SK-N-SH treated with all-trans-retinoic acid at 6 μM for 48 hours (cell line): ENCODE measurements around the gene PDE4B.
A peak's percentile ranks its signal among the peaks of the same experiment; 100 is the strongest.

Experiments used
- ATAC-seq: fragments of 200-7000 bp; cut with Tn5 transposase; 3 replicates; pipeline ENCODE4 v1.9.1; 2020; ENCODE audit warnings: mild to moderate bottlenecking, moderate library complexity
- ARNTL ChIP-seq: fragments of 450-650 bp; formaldehyde crosslinking; IDR thresholded peaks from 2 replicates; pipeline ENCODE4 v1.5.0; 2020; ENCODE audit warnings: low read depth, mild to moderate bottlenecking, moderate library complexity, borderline replicate concordance
- CSDC2 ChIP-seq: fragments of 250-450 bp; sonication (Bioruptor Pico); IDR thresholded peaks from 2 replicates; pipeline ENCODE4 v1.5.0; 2020; ENCODE audit warnings: mild to moderate bottlenecking, moderate library complexity
- ESRRG ChIP-seq: fragments of 250-450 bp; sonication (Bioruptor Pico); IDR thresholded peaks from 2 replicates; pipeline ENCODE4 v1.6.1; 2021; ENCODE audit warnings: mild to moderate bottlenecking
- GLIS3 ChIP-seq: fragments of 250-450 bp; sonication (Bioruptor Pico); IDR thresholded peaks from 2 replicates; pipeline ENCODE4 v1.5.0; 2020; ENCODE audit warnings: mild to moderate bottlenecking, moderate library complexity
- ISL1 ChIP-seq: fragments of 250-450 bp; sonication (Bioruptor Pico); IDR thresholded peaks from 2 replicates; pipeline ENCODE4 v2.1.2; 2022; ENCODE audit warnings: mild to moderate bottlenecking, moderate library complexity
- OSR1 ChIP-seq: fragments of 250-450 bp; sonication (Bioruptor Pico); IDR thresholded peaks from 2 replicates; pipeline ENCODE4 v1.8.0; 2022; ENCODE audit warnings: moderate library complexity, mild to moderate bottlenecking, inconsistent platforms
- PPARA ChIP-seq: fragments of 250-450 bp; sonication (Bioruptor Pico); IDR thresholded peaks from 2 replicates; pipeline ENCODE4 v1.5.0; 2020; ENCODE audit warnings: mild to moderate bottlenecking, borderline replicate concordance
- RARB ChIP-seq: fragments of 250-450 bp; sonication (Bioruptor Pico); IDR thresholded peaks from 2 replicates; pipeline ENCODE4 v1.8.0; 2021; ENCODE audit warnings: mild to moderate bottlenecking, moderate library complexity
- SNAI2 ChIP-seq: fragments of 250-450 bp; sonication (Bioruptor Pico); IDR thresholded peaks from 2 replicates; pipeline ENCODE4 v1.5.0; 2020; ENCODE audit warnings: mild to moderate bottlenecking, moderate library complexity
- TCF4 ChIP-seq: fragments of 250-450 bp; sonication (Bioruptor Pico); IDR thresholded peaks from 2 replicates; pipeline ENCODE4 v1.8.0; 2021; ENCODE audit warnings: mild to moderate bottlenecking, moderate library complexity, borderline replicate concordance
- TOX ChIP-seq: fragments of 250-450 bp; sonication (Bioruptor Pico); IDR thresholded peaks from 2 replicates; pipeline ENCODE4 v1.8.0; 2021; ENCODE audit warnings: mild to moderate bottlenecking, moderate library complexity, borderline replicate concordance
- ZC3H10 ChIP-seq: fragments of 250-450 bp; sonication (Bioruptor Pico); IDR thresholded peaks from 2 replicates; pipeline ENCODE4 v1.5.1; 2021; ENCODE audit warnings: mild to moderate bottlenecking, moderate library complexity
- ZFP3 ChIP-seq: fragments of 250-450 bp; sonication (Bioruptor Pico); IDR thresholded peaks from 2 replicates; pipeline ENCODE4 v1.5.0; 2020; ENCODE audit warnings: mild to moderate bottlenecking, moderate library complexity
- ZFP30 ChIP-seq: fragments of 450-650 bp; formaldehyde crosslinking; IDR thresholded peaks from 2 replicates; pipeline ENCODE4 v1.5.0; 2022; ENCODE audit warnings: mild to moderate bottlenecking, moderate library complexity
- ZNF565 ChIP-seq: fragments of 450-650 bp; formaldehyde crosslinking; conservative IDR thresholded peaks from 2 replicates; pipeline ENCODE4 v1.5.0; 2020; ENCODE audit warnings: low read depth, mild to moderate bottlenecking, moderate library complexity
- ZNF70 ChIP-seq: fragments of 450-650 bp; formaldehyde crosslinking; IDR thresholded peaks from 2 replicates; pipeline ENCODE4 v1.5.0; 2020; ENCODE audit warnings: mild to moderate bottlenecking, moderate library complexity
- ZNF8 ChIP-seq: fragments of 450-650 bp; formaldehyde crosslinking; IDR thresholded peaks from 2 replicates; pipeline ENCODE4 v1.5.0; 2020; ENCODE audit warnings: mild to moderate bottlenecking, moderate library complexity
- TF ChIP-seq, protein P1 (sequence below): fragments of 250-450 bp; sonication (Bioruptor Pico); IDR thresholded peaks from 2 replicates; pipeline ENCODE4 v1.5.1; 2020; ENCODE audit warnings: low read depth, mild to moderate bottlenecking, moderate library complexity
- TF ChIP-seq, protein P2 (sequence below): fragments of 250-450 bp; sonication (Bioruptor Pico); IDR thresholded peaks from 2 replicates; pipeline ENCODE4 v1.5.1; 2021; ENCODE audit warnings: mild to moderate bottlenecking, moderate library complexity
- TF ChIP-seq, protein P3 (sequence below): fragments of 250-450 bp; sonication (Bioruptor Pico); IDR thresholded peaks from 2 replicates; pipeline ENCODE4 v1.8.0; 2020; ENCODE audit warnings: mild to moderate bottlenecking, moderate library complexity, borderline replicate concordance

Gene PDE4B

DNA sequence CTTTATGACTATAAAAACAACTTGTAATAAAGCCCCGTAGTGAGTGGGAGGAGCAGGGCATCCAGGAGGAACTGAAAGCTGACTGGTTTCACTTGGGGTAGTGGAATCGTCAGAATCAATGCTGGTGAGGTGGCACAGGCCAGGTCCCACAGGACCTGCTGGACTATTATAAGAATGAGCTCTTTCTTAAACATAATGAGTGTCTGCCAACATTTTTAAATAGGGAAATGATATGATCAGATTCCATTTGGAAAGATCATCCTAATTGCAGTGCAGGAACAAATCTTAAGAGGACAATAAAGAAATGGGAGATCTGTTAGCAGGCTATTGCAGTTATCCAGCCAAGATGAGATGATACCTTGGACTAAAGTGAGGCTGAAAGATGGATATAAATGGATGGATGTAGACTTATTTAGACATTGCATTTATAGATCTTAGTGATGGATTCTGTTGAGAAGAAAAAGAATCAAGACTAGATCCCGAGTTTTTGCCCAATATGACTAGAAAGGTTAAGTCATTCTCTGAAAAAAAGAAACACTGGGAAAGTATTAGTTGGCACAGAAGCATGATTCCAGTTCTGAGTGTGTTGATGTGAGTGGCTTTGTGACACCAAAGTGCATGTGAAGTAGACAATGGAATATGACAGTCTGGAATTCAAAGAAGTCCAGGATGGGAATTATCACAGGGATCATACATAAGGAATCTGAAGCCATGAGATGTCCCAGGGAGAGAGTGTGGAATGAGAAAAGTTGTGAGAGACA is 587.9 kb downstream of the PDE4B start:
- TF ChIP-seq ISL1 (peak; percentile 54; the same call in 1 of the 2 replicates), OSR1 (CRISPR knock-in tag) (no peak)
- TF ChIP-seq, all 23 proteins: peak for 1
- ATAC-seq: peak; percentile 73

GRCh38 chr1:66381621-66382275 is 589.1 kb downstream of the PDE4B start:
- TF ChIP-seq CSDC2 (no peak), TOX (CRISPR knock-in tag) (no peak), RARB (no peak), PPARA (CRISPR knock-in tag) (no peak), TCF4 (CRISPR knock-in tag) (no peak), OSR1 (CRISPR knock-in tag) (no peak), GLIS3 (CRISPR knock-in tag) (no peak), ZNF8 (no peak), ZNF70 (CRISPR knock-in tag) (no peak), ESRRG (no peak), ZFP30 (CRISPR knock-in tag) (no peak)
- TF ChIP-seq, protein P1, sequence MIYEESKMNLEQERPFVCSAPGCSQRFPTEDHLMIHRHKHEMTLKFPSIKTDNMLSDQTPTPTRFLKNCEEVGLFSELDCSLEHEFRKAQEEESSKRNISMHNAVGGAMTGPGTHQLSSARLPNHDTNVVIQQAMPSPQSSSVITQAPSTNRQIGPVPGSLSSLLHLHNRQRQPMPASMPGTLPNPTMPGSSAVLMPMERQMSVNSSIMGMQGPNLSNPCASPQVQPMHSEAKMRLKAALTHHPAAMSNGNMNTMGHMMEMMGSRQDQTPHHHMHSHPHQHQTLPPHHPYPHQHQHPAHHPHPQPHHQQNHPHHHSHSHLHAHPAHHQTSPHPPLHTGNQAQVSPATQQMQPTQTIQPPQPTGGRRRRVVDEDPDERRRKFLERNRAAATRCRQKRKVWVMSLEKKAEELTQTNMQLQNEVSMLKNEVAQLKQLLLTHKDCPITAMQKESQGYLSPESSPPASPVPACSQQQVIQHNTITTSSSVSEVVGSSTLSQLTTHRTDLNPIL (CRISPR knock-in tag): no peak
- no peak for ATAC-seq

DNA sequence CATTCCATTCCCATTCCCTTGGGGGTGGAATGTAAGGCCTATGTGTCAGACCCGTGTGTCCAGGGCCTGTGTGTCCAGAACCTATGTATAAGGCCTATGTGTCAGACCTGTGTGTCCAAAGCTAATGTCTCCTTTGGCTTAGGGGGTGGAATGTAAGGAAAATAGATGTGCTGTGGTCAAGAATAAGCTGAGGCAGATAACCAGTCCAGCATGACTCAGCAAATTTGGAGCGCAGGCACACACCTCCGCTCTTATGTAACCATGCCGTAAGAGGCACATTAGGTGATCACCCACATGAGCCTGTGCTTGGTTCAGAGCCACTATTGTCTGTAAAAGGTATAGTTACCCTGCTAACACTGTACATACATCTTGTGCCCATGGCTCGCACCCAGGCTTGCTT is 590.5 kb downstream of the PDE4B start:
- no peak for ATAC-seq
- TF ChIP-seq TCF4 (CRISPR knock-in tag) (no peak), ZNF70 (CRISPR knock-in tag) (no peak), PPARA (CRISPR knock-in tag) (no peak), CSDC2 (no peak), ZNF565 (CRISPR knock-in tag) (no peak), TOX (CRISPR knock-in tag) (no peak)

GRCh38 chr1:66383611-66384010 is 590.9 kb downstream of the PDE4B start:
- ATAC-seq: no peak
- TF ChIP-seq SNAI2 (CRISPR knock-in tag) (no peak), ZNF8 (no peak)

DNA sequence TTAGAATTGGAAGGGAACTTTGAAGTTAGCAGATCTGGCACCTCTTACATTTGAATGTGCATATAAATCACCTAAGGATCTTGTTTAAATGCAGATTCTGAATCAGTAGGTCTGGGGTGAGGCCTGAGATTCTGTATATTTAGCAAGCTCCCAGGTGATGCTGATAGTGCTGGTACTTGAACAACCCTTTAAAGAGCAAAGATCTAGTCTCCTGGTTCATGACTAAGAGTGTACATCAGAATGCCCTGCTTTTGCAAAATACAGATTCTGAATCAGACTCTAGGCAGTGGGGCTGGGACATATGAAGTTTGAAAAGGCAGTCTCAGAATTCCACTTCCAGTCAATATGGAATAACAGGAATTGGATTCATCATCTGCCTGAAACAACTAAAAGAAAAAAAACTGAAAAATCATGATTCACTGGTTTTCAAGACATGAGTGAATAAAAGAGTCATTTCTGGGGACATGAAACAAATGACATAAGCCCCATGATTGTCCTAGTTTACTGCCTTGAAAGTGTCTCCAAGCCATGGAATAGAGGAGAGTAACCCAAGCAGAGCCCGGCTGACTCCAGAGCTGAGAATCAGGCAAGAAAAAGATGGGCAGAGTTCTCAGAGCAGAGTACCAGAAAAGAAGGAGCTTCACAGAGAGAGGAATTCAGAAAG is 591.7 kb downstream of the PDE4B start:
- ATAC-seq: no peak
- TF ChIP-seq ESRRG: no peak
- no peak for TF ChIP-seq ZNF70 (CRISPR knock-in tag)
- no peak for TF ChIP-seq ZFP3 (CRISPR knock-in tag)
- TF ChIP-seq ZNF8: no peak
- TF ChIP-seq, protein P2, sequence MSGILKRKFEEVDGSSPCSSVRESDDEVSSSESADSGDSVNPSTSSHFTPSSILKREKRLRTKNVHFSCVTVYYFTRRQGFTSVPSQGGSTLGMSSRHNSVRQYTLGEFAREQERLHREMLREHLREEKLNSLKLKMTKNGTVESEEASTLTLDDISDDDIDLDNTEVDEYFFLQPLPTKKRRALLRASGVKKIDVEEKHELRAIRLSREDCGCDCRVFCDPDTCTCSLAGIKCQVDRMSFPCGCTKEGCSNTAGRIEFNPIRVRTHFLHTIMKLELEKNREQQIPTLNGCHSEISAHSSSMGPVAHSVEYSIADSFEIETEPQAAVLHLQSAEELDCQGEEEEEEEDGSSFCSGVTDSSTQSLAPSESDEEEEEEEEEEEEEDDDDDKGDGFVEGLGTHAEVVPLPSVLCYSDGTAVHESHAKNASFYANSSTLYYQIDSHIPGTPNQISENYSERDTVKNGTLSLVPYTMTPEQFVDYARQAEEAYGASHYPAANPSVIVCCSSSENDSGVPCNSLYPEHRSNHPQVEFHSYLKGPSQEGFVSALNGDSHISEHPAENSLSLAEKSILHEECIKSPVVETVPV: no peak
- TF ChIP-seq TOX (CRISPR knock-in tag): no peak
- no peak for TF ChIP-seq RARB
- TF ChIP-seq, protein P1 (CRISPR knock-in tag): no peak
- no peak for TF ChIP-seq ZFP30 (CRISPR knock-in tag)
- TF ChIP-seq OSR1 (CRISPR knock-in tag): no peak

DNA sequence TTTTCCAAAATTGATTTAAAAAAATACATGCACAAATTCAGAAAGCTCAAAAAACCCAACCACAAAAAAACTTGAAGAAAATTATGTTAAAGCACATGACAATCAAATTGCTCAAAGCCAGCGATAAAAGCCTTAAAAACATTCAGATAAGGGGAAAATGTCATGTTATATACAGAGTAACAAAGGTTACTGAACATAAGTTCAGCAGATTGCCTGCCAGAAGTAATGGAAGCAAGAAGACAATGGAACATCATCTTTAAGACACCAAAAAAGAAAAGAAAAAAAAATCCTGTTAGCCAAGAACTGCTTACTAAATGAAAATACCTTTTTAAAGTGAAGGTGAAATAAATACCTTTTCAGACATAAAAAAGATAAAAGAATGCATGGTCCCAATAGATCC is 594.0 kb downstream of the PDE4B start:
- ATAC-seq: no peak
- TF ChIP-seq OSR1 (CRISPR knock-in tag) (no peak), CSDC2 (no peak), ARNTL (CRISPR knock-in tag) (no peak), ESRRG (no peak), ZFP3 (CRISPR knock-in tag) (no peak), GLIS3 (CRISPR knock-in tag) (no peak), ZC3H10 (no peak), ZNF70 (CRISPR knock-in tag) (no peak), ZNF8 (no peak), TOX (CRISPR knock-in tag) (no peak)
- TF ChIP-seq, protein P3, sequence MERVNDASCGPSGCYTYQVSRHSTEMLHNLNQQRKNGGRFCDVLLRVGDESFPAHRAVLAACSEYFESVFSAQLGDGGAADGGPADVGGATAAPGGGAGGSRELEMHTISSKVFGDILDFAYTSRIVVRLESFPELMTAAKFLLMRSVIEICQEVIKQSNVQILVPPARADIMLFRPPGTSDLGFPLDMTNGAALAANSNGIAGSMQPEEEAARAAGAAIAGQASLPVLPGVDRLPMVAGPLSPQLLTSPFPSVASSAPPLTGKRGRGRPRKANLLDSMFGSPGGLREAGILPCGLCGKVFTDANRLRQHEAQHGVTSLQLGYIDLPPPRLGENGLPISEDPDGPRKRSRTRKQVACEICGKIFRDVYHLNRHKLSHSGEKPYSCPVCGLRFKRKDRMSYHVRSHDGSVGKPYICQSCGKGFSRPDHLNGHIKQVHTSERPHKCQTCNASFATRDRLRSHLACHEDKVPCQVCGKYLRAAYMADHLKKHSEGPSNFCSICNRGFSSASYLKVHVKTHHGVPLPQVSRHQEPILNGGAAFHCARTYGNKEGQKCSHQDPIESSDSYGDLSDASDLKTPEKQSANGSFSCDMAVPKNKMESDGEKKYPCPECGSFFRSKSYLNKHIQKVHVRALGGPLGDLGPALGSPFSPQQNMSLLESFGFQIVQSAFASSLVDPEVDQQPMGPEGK: no peak
- TF ChIP-seq, protein P1 (CRISPR knock-in tag): no peak
